Activated naive CD4-positive, alpha-beta T cell treated with anti-CD3 and anti-CD28 coated beads, Interleukin-2, amount 50 U/mL, for 72 hours (primary cell): ENCODE results near the gene WDFY2. TPM values are rescaled to one million over a fixed set of nuclear protein-coding genes. Genes with fewer than 3 reads are reported as not detected.

Experiments used
- ATAC-seq, 2 donors: fragments of 150-1000 bp; cut with Tn5 transposase; 2 replicates each; pipeline ENCODE4 v1.10.0; 2021; ENCODE audit warnings: mild to moderate bottlenecking in 2 of 2, moderate library complexity in 2 of 2
- DNase-seq, 2 donors: peaks; one replicate each; pipeline ENCODE4 v3.0.0; 2021 to 2022; ENCODE audit warnings: low spot score in 2 of 2
- H3K27ac Mint-ChIP-seq, 2 donors: one replicate each; pipeline ENCODE4 v1.8.0; 2022; ENCODE audit warnings: mild to moderate bottlenecking in 2 of 2, mixed read lengths in 2 of 2
- H3K36me3 Mint-ChIP-seq, 2 donors: one replicate each; pipeline ENCODE4 v1.8.0; 2022; ENCODE audit warnings: mixed read lengths in 2 of 2
- H3K9me3 Mint-ChIP-seq, 2 donors: one replicate each; pipeline ENCODE4 v1.8.0; 2022; ENCODE audit warnings: mixed read lengths in 2 of 2
- total RNA-seq, 2 donors: library from RNA; stranded (reverse); gene quantifications; one replicate each; pipeline ENCODE4 v1.2.3, GENCODE V29; 2022

The WDFY2 gene
- total RNA-seq, 2 donors from 2014 or later: 16.4 to 17.5 TPM

DNA sequence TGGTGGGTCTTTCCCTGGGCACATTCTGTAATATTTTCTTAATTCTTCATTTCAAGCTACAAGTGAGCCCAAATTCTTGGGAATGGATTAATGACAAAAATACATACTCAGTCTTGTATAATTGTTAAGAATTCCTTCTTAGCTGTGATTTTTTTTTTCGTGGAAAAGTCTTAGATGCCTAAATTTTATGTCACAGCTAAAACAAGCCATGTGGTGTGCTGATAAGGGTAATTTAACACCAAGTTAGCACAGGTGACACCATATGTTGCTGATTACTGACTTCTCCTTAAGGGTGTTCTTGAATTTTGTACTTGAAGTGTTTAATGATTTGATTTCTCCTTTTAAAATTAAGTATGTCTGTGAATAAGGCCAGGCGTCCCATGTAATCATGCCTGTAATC, 29.3 kb downstream of the WDFY2 start:
- DNase-seq: no peak
- no peak overlapping the region for H3K27ac Mint-ChIP-seq
- ATAC-seq: no peak
- no peaks in the 10 kb centered on the region for H3K9me3 Mint-ChIP-seq
- peaks cover 0 to 10% of the 10 kb centered on the region in 2 donors for H3K36me3 Mint-ChIP-seq

DNA sequence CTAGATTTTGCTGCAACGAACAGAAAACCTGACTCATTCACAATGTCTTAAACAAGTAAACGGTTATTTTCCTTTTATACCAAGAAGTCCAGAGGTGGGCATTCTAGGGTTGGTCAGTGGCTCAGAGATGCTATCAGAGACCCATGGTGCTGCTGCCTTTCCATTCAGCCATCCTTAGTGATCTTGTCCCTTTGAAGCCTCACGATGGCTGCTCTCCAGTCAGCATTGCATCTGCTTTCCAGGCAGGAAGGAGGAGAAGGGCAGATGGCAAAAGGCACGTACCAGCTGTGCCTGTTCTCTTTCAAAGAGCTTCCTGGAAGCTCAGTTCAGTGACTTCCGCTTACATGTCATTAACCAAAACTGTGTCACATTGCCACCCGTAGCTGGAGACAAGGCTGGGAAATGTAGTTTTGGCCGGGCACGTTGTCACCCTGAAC, 30.1 kb downstream of the WDFY2 start:
- H3K9me3 Mint-ChIP-seq: no peaks in the 10 kb centered on the region
- peaks cover 0 to 10% of the 10 kb centered on the region in 2 donors for H3K36me3 Mint-ChIP-seq
- peak in 1 of 2 donors; percentile 45 for DNase-seq
- peak overlapping the region; percentile 94 to 97 for H3K27ac Mint-ChIP-seq
- peak; percentile 84 to 92 for ATAC-seq

DNA sequence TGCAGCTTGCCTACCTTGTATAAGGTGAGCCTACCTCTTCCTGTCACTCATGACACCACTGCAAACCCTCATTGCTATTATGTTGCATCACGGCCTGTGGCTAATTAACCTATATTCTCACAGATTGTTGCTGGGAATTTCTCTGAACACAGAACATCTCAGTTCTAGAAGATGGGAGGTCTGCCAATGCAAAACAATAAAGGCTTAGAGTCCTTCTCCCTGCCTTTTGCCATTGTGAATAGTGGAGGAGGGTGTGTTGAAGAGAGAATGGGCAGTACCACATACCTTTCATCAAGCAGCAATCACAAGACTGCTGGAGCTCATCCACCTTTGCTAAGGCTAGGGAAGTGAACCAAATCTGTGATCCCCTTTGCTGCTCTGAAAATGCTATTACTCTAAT, 34.4 kb downstream of the WDFY2 start:
- no peak for ATAC-seq

DNA sequence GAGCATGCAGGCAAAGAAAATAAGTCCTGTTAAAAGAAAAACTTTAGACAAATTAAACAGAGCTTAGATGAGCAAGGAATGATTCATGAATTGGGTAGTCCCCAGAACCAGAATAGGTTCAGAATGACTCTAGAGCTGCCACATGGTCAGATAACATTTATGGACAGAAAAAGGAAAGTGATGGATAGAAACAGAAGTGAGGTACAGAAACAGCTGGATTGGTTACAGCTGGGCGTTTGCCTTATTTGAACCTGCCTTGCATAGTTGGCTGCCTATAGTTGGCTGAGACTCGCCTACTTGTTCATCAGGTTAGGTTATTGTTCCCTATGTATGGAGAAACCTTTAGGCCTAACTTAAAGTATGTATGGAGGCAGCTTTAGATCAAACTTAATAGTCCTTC, 35.4 kb downstream of the WDFY2 start:
- H3K36me3 Mint-ChIP-seq: peaks cover 0 to 5% of the 10 kb centered on the region in 2 donors
- peak overlapping the region; percentile 22 to 76 for H3K27ac Mint-ChIP-seq
- ATAC-seq: peak; percentile 93 to 97
- no peak for DNase-seq
- peaks cover 0 to 7% of the 10 kb centered on the region in 2 donors for H3K9me3 Mint-ChIP-seq

More for the DNA sequence above, 34.4 kb downstream of the WDFY2 start:
- H3K36me3 Mint-ChIP-seq: peaks cover 0 to 5% of the 10 kb centered on the region in 2 donors
- peaks cover 0 to 7% of the 10 kb centered on the region in 2 donors for H3K9me3 Mint-ChIP-seq
- no peak for DNase-seq
- H3K27ac Mint-ChIP-seq: no peak overlapping the region

DNA sequence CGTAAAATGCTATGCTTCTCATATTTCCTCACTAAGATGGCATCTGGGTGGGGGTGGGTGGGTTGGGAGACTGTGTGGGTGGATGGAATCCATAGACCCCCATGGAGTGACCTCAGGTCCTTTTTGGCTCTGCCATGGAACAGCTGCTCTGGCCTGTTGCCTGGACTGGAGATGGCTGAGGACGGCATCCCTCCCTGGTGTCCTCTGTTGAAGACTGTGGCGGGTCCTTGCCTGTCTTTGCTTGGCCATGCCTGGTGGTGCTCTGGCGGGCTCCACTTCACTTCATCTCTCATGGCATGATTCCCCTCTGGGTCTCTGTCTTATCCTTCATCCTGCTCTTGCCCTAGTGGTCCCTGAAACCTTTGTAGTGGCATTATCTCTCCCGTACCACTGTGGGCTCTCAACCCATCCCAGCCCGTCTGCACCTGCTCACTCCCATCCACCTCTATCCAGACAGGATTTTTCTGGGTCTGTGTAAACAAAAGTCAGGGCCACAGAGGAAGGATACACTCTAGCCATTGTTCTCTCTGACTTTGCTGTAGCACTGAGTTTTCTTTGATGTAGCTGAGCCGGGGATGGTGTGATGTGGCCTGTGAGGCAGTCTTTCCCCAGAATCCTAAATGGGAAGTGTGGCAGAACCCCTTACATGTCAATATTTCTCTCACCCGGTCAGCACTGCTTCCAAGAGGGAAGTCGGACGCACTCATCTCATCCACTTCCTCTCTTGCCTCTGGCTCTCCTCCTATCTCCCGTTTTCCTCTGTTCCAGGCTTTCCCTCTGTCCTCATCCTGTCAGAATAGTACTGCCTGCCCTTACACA, 36.1 kb downstream of the WDFY2 start:
- H3K27ac Mint-ChIP-seq: peak overlapping the region; percentile 46 to 66
- no peak for DNase-seq
- peaks cover 0 to 7% of the 10 kb centered on the region in 2 donors for H3K9me3 Mint-ChIP-seq
- ATAC-seq: no peak
- peaks cover 0 to 5% of the 10 kb centered on the region in 2 donors for H3K36me3 Mint-ChIP-seq

DNA sequence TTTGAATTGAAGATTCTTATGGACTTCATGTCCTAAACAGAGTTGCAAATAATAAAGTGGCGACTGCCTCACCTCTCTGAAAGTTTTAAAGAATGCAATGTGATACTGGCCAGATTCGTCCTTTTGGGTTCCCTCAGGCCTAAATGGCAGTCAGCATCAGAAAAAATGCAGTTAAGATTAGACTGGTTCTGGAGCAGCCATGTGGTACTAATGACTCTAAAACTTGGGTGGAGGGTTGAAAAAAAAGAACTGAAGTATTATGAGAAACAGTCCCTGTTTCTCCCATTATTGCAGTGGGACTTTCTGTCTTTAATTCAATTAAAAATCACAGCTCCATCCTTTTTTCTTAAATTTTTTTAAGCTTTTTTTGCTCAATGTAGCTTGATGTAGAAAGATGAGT, 37.3 kb downstream of the WDFY2 start:
- no peak for DNase-seq
- peaks cover 0 to 5% of the 10 kb centered on the region in 2 donors for H3K36me3 Mint-ChIP-seq
- peaks cover 0 to 7% of the 10 kb centered on the region in 2 donors for H3K9me3 Mint-ChIP-seq
- no peak for ATAC-seq
- H3K27ac Mint-ChIP-seq: no peak overlapping the region

DNA sequence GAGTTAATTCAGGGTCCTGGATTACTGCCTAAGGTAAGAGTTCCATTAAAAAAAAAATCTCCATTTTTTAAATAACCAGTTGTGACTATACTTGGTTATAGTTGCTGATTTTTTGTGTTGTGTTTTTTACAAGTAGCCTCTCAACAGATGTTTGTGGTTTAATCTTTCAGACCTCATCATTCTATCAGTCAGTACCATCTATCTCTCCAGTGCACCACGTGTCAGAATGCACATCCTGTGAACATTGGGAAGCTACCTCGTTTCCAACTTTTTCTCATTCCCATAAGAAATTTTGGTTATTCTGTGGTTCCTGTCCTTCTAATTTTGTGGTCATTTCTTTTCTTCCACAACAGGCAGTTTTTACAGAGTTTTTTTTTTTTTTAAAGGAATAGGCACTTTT, 39.2 kb downstream of the WDFY2 start:
- H3K36me3 Mint-ChIP-seq: peaks cover 0 to 5% of the 10 kb centered on the region in 2 donors
- no peak for ATAC-seq
- peaks cover 0 to 7% of the 10 kb centered on the region in 2 donors for H3K9me3 Mint-ChIP-seq
- DNase-seq: no peak
- peak overlapping the region in 1 of 2 donors; percentile 30 for H3K27ac Mint-ChIP-seq

DNA sequence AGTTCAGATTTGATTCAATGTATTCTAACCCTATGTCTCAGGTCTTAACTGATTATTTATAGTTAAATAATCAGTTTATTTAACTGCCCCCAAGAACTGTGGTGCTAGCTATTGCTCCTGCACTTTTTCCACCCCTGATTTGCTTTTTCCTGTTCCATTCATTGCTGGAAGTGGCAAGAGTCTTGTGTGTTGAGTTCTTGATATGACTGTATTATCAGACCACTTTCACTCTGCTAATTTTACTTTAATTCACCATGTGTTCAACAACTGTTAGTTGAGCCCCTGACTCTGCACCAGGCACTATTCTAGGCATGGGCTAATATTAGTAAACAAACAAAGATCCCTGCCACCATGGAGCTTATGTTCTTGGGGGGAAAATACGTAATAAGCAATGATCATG, 39.9 kb downstream of the WDFY2 start:
- ATAC-seq: peak in 1 of 2 donors; percentile 15

DNA sequence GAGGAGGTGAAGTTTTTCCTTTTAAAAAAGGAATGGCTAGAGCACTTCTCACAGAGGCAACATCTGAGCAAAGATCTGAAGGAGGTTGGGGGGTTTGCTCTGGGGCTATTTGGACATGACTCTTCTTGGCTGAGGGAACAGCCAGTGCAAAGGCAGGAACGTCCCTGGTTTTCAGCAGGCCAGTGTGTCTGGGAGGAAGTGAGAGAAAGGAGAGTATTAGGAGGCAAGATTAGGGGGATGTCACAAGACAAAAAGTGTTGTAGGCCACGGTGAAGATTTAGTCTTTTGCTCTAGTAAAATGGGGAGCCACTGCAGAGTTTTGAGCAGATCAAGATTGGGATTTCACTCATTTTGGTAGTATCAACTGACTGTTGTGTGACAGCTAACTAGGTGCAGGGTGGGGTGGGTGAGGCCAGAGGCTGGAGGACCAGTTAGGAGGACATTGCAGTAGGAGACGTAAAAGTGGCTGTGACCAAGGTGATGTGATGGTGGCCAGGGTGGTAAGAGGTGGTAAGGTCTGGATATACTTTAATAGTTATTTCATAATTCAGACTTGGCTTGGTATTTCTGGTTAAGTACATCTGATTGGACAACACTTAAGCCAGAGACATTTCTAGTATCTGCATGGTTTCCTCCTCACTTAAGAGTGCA, 40.6 kb downstream of the WDFY2 start:
- H3K27ac Mint-ChIP-seq: peak overlapping the region in 1 of 2 donors; percentile 4

More for the DNA sequence above, 39.9 kb downstream of the WDFY2 start:
- H3K9me3 Mint-ChIP-seq: peaks cover 0 to 7% of the 10 kb centered on the region in 2 donors
- no peak for DNase-seq
- H3K36me3 Mint-ChIP-seq: peaks cover 0 to 5% of the 10 kb centered on the region in 2 donors
- peak overlapping the region in 1 of 2 donors; percentile 4 for H3K27ac Mint-ChIP-seq

DNA sequence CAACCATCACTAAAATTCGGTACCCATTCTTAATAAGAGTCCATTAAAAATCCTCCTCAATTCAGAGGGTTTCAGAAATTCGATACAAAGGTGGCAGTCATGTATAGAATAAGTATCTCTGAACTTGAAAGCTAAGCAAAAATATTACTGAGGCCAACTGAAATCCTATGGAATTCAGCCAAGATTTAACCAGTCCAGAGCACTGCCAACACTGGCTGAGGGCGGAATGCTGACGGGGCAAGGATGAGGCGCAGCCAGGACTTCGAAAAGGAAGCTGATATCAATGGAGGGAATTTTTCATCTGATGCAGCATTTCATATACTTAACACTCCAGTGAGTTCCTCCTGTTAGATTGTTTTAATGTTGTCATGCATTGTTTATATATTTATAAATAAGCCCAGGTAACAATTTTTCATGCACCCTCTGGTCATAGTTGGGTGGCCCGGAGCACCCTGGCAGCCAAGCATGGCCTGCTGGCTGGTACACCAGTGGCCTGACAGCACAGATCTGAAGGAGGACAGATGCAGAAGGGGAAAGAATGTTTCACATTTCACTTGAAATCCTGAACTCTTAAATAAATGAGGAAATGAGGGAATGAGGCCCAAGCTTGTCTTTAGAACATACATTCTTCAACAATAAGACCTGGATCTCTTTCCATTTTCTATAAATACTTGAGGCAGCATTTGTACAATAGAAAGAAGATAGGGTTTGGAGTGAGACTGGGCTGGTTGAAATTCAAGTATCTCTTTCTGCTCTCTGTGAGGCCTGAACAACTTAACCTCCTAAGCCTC, 41.5 kb downstream of the WDFY2 start:
- peaks cover 0 to 2% of the 10 kb centered on the region in 2 donors for H3K9me3 Mint-ChIP-seq
- peaks cover 0 to 1% of the 10 kb centered on the region in 2 donors for H3K36me3 Mint-ChIP-seq
- ATAC-seq: no peak
- no peak for DNase-seq
- no peak overlapping the region for H3K27ac Mint-ChIP-seq

More for the DNA sequence above, 40.6 kb downstream of the WDFY2 start:
- DNase-seq: no peak
- H3K36me3 Mint-ChIP-seq: peaks cover 0 to 5% of the 10 kb centered on the region in 2 donors
- no peak for ATAC-seq
- peaks cover 0 to 7% of the 10 kb centered on the region in 2 donors for H3K9me3 Mint-ChIP-seq

DNA sequence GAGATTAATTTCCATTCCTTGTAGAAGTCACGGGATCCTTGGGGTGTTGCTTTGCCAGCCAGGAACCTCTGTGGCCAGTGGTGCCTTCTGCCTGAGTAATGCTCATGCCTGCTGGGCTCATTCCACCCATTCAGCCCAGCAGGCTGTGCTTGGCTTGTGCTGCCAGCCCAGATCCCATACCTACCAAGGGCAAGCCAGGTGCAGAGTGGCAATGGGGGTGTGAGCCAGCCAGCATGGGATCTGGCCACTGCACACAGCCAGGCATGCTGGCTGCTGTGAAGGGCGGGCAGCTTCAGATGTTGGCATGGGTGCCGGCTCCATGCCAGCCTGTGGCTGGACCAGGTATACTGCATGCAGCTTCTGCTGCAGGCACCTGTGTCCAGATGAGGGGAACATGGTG, 42.5 kb downstream of the WDFY2 start:
- no peaks in the 10 kb centered on the region for H3K9me3 Mint-ChIP-seq
- ATAC-seq: no peak
- H3K36me3 Mint-ChIP-seq: no peaks in the 10 kb centered on the region
- DNase-seq: no peak
- no peak overlapping the region for H3K27ac Mint-ChIP-seq

DNA sequence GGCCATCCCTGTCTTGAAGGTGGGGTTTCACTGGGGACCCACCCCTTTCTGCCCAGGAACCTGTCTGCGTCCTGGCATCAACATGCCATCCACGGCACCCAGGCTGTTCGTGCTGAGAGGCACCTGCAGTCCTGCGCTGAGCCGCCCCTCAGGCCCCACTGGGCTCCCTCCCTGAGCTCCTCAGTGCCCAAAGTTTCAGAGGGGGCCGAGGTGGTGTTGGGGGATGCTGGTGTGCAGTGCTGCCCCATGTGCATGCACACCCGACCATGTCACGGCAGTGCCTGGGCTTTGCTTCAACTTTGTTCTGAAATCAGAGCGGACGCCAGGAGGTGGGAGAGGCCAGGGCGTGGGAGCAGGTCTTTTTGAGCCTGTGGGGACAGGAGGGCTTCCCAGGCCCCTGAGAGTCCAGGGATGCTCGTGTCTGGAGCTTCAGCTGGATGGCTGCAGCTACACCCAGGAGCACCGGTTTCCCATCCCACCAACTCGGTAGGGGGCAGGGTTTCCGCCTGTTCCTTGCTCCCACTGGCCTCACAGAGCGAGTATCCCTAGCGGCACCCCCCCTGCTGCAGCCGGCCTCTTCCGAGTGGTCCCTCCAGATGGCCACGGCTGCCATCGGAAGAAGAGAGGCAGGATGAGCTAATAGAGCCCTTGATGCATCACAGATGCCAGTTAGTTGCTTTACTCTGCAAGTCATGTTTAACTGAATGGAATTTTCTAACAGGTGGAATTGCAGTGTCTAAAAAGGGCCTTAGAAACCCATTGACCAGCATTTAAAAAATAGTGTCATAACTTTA, 44.0 kb downstream of the WDFY2 start:
- Mint-ChIP-seq H3K36me3 (no peaks in the 10 kb centered on the region), H3K27ac (no peak overlapping the region), H3K9me3 (no peaks in the 10 kb centered on the region)
- ATAC-seq (no peak), DNase-seq (no peak)

DNA sequence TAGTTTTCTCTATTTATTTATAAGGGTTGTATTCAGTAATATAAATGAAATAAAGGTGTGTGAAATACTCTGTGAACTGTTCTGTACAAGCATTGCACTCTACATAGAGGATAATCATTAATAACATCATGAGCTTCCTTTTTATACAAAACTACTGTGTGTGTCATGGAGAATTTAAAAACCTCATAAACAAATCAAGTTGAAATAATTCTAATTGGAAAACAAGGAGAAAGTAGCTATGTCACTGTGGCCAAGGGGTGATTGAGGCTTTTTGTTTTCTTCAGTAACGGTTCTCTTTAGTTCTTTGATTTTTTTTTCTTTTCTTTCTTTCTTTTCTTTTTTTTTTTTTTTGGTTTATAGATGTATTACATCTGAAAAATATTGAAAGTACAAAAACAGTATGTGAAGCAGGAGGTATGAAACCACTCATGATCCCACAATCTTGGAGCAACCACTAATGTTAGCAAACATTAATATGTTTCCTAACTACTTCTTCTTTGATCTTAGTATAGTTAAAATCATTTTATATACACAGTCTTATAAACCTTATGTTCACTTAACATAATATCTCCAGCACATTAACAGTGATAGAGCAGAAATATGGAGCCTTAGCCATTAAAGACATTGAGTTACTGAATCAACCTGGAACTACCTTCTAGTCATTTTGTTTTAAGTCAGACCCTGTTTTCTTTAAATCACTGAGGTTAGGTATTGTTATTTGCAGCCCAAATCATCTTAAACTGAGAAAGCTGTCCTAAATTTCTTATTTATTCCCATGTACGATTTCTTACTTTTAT, 45.4 kb downstream of the WDFY2 start:
- DNase-seq (no peak), ATAC-seq (peak in 1 of 2 donors; percentile 79)
- H3K27ac Mint-ChIP-seq: peak overlapping the region in 1 of 2 donors; percentile 83
- H3K9me3 Mint-ChIP-seq: peaks cover 0 to 3% of the 10 kb centered on the region in 2 donors
- H3K36me3 Mint-ChIP-seq: peaks cover 4% of the 10 kb centered on the region in 2 donors

DNA sequence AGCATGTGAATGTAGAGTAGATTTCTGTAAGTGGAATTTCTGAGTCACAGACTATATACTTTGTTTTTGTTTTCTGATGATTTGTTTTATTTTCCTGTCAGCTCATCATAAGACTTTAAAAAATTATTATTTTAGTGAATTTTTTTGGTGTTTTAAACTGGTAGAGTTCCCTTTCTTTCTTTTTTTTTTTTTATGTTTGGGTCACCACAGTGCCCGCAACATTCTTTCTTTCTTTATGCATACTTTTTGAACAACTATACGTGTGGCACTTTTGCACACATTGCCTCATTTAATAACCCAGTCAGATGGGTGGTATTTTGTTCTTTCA, 46.0 kb downstream of the WDFY2 start:
- H3K36me3 Mint-ChIP-seq: peaks cover 4 to 6% of the 10 kb centered on the region in 2 donors
- peaks cover 0 to 5% of the 10 kb centered on the region in 2 donors for H3K9me3 Mint-ChIP-seq
- DNase-seq (no peak), ATAC-seq (no peak)
- H3K27ac Mint-ChIP-seq: peak overlapping the region in 1 of 2 donors; percentile 83

DNA sequence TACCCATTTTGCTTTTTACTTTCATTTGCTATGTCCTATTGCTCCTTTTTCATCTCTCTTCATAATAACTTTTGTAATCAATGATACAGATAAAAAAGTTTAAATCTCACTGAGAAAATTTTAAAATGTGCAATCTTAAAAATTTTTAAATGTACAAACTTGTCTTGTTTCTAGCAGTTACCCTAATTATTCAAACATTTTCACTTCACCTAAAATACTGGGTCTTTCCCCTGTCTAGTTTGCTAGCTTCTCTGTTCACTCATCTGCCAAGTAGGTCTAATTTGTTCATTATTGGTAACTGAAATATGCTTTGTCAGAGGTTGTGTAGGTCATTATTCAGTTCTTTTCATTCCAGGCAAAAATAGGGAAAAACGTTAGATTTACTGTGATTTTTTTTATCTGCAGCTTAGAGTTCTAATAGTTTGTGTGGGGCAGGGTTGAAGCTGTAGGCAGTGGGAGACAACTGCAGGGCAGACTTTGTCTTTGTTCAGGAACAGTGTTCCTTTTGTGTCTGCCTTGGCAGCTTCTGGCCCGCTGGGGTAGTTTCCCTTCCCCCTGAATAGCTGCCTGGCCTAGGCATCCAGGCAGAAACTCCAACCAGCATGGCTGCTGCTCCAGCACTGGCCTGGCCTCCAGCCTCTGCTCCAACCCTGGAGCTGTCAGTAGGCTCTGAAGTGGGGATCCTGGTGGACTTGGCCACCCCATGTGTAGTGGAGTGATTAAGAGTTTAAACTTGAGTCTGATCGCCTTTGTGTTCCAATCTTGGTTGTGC, 48.5 kb downstream of the WDFY2 start:
- Mint-ChIP-seq H3K36me3 (peaks cover 4 to 6% of the 10 kb centered on the region in 2 donors), H3K27ac (peak overlapping the region in 1 of 2 donors; percentile 2), H3K9me3 (peaks cover 0 to 5% of the 10 kb centered on the region in 2 donors)
- DNase-seq (no peak), ATAC-seq (no peak)
